ENCODE measurements around the gene DDAH2. TPM values are rescaled to one million over a fixed set of nuclear protein-coding genes. Genes with fewer than 3 reads are reported as not detected.
"Not testable (repeated sequence)": the region's sequence is repeated elsewhere in the genome, so short reads cannot be mapped to it uniquely, and the experiment has no call there.

DDAH2 gene
- total RNA-seq, 1 experiment from 2014 or later = 68.2 TPM

- H3K4me3 ChIP-seq (ENCODE audit: low read depth, low read length, poor library complexity, severe bottlenecking) = no peak overlapping the region
- H3K36me3 ChIP-seq (ENCODE audit: insufficient read depth, low read length, poor library complexity, severe bottlenecking) = no peaks in the 10 kb centered on the region
- H3K27me3 ChIP-seq (replicated peaks; ENCODE audit: insufficient read depth, low read depth, low read length, poor library complexity) = no peaks in the 10 kb centered on the region
- CTCF ChIA-PET = no interaction called here
- no peak for DNase-seq (ENCODE audit: low spot score)
- no peaks in the 10 kb centered on the region for H3K4me1 ChIP-seq (ENCODE audit: insufficient read depth, low read length, poor library complexity, severe bottlenecking)
- no TSS peak for BruUV-seq (replicated peaks)
- no peak for TF ChIP-seq CTCF (conservative IDR thresholded peaks at IDR 0.05; ENCODE audit: low read depth, low read length)
- TF ChIP-seq EZH2 (IDR thresholded peaks at IDR 0.05; ENCODE audit: borderline replicate concordance, low read depth, low read length, poor library complexity, severe bottlenecking) = no peak
- no peaks in the 10 kb centered on the region for H3K9me3 ChIP-seq (ENCODE audit: low read depth, low read length, poor library complexity, severe bottlenecking)
- POLR2A ChIA-PET (ENCODE audit: low non-redundant PET) = no interaction called here
- H3K27ac ChIP-seq (ENCODE audit: low read depth, low read length, poor library complexity, severe bottlenecking) = no peak overlapping the region
- intact Hi-C loops (cut with micrococcal nuclease; ENCODE audit: unreplicated experiment) = no loop called here
Measured at GRCh38 chr6:31710523-31711219, 18.4 kb downstream of the DDAH2 start.

- intact Hi-C loops (cut with micrococcal nuclease; ENCODE audit: unreplicated experiment); H3K36me3 ChIP-seq (ENCODE audit: insufficient read depth, low read length, poor library complexity, severe bottlenecking); CTCF ChIA-PET; H3K27ac ChIP-seq (ENCODE audit: low read depth, low read length, poor library complexity, severe bottlenecking); POLR2A ChIA-PET (ENCODE audit: low non-redundant PET); H3K4me3 ChIP-seq (ENCODE audit: low read depth, low read length, poor library complexity, severe bottlenecking); DNase-seq (ENCODE audit: low spot score); H3K27me3 ChIP-seq (replicated peaks; ENCODE audit: insufficient read depth, low read depth, low read length, poor library complexity); H3K4me1 ChIP-seq (ENCODE audit: insufficient read depth, low read length, poor library complexity, severe bottlenecking); H3K9me3 ChIP-seq (ENCODE audit: low read depth, low read length, poor library complexity, severe bottlenecking); BruUV-seq (replicated peaks): not testable (repeated sequence)
Measured at GRCh38 chr6:31709157-31709556, 19.9 kb downstream of the DDAH2 start.

GRCh38 chr6:31708224-31708623, 20.9 kb downstream of the DDAH2 start:
- H3K4me1 ChIP-seq (ENCODE audit: insufficient read depth, low read length, poor library complexity, severe bottlenecking) = no peaks in the 10 kb centered on the region
- intact Hi-C loops (cut with micrococcal nuclease; ENCODE audit: unreplicated experiment) = no loop called here
- no peak for DNase-seq (ENCODE audit: low spot score)
- no peaks in the 10 kb centered on the region for H3K36me3 ChIP-seq (ENCODE audit: insufficient read depth, low read length, poor library complexity, severe bottlenecking)
- no peak overlapping the region for H3K4me3 ChIP-seq (ENCODE audit: low read depth, low read length, poor library complexity, severe bottlenecking)
- H3K9me3 ChIP-seq (ENCODE audit: low read depth, low read length, poor library complexity, severe bottlenecking) = no peaks in the 10 kb centered on the region
- no peak overlapping the region for H3K27ac ChIP-seq (ENCODE audit: low read depth, low read length, poor library complexity, severe bottlenecking)
- BruUV-seq (replicated peaks) = no TSS peak
- ChIA-PET CTCF (no interaction called here), POLR2A (ENCODE audit: low non-redundant PET) (no interaction called here)
- TF ChIP-seq CTCF (conservative IDR thresholded peaks at IDR 0.05; ENCODE audit: low read depth, low read length) = no peak
- TF ChIP-seq EZH2 (IDR thresholded peaks at IDR 0.05; ENCODE audit: borderline replicate concordance, low read depth, low read length, poor library complexity, severe bottlenecking) = no peak
- H3K27me3 ChIP-seq (replicated peaks; ENCODE audit: insufficient read depth, low read depth, low read length, poor library complexity) = no peaks in the 10 kb centered on the region

GRCh38 chr6:31707701-31708100, 21.4 kb downstream of the DDAH2 start:
- no TSS peak for BruUV-seq (replicated peaks)
- ChIA-PET POLR2A (ENCODE audit: low non-redundant PET) (no interaction called here), CTCF (no interaction called here)
- Histone ChIP-seq H3K9me3 (ENCODE audit: low read depth, low read length, poor library complexity, severe bottlenecking) (no peaks in the 10 kb centered on the region), H3K27me3 (replicated peaks; ENCODE audit: insufficient read depth, low read depth, low read length, poor library complexity) (no peaks in the 10 kb centered on the region), H3K36me3 (ENCODE audit: insufficient read depth, low read length, poor library complexity, severe bottlenecking) (no peaks in the 10 kb centered on the region), H3K4me3 (ENCODE audit: low read depth, low read length, poor library complexity, severe bottlenecking) (no peak overlapping the region), H3K27ac (ENCODE audit: low read depth, low read length, poor library complexity, severe bottlenecking) (no peak overlapping the region), H3K4me1 (ENCODE audit: insufficient read depth, low read length, poor library complexity, severe bottlenecking) (no peaks in the 10 kb centered on the region)
- TF ChIP-seq EZH2 (IDR thresholded peaks at IDR 0.05; ENCODE audit: borderline replicate concordance, low read depth, low read length, poor library complexity, severe bottlenecking) (no peak), CTCF (conservative IDR thresholded peaks at IDR 0.05; ENCODE audit: low read depth, low read length) (no peak)
- intact Hi-C loops (cut with micrococcal nuclease; ENCODE audit: unreplicated experiment) = no loop called here
- DNase-seq (ENCODE audit: low spot score) = no peak

Data from A673 (cell line).